NCI-H2196 treated with DMSO at 0.1 percent for 48 hours (cell line): ENCODE results near the gene ARHGAP21.
"Not testable (repeated sequence)": the region's sequence is repeated elsewhere in the genome, so short reads cannot be mapped to it uniquely, and the experiment has no call there.

Experiments used
- DNase-seq: peaks from one replicate; lab custom pipeline; 2025; ENCODE audit not compliant: unreplicated experiment; lab: John Stamatoyannopoulos, UW

Gene ARHGAP21

GRCh38 chr10:24685958-24686540 is 37.6 kb downstream of the ARHGAP21 start:
- no peak for DNase-seq

- no peak for DNase-seq
These were observed 40.1 kb downstream of the ARHGAP21 start for GRCh38 chr10:24683554-24683953.

GRCh38 chr10:24681572-24682088 is 42.1 kb downstream of the ARHGAP21 start:
- DNase-seq = no peak

GRCh38 chr10:24680647-24681524 is 42.8 kb downstream of the ARHGAP21 start:
- DNase-seq = no peak

- DNase-seq = no peak
These were observed 44.9 kb downstream of the ARHGAP21 start for GRCh38 chr10:24678757-24679156.

- DNase-seq = no peak
These were observed 48.6 kb downstream of the ARHGAP21 start for GRCh38 chr10:24674892-24675632.

GRCh38 chr10:24670964-24671670 is 52.6 kb downstream of the ARHGAP21 start:
- no peak for DNase-seq

- DNase-seq = no peak
These were observed 54.3 kb downstream of the ARHGAP21 start for GRCh38 chr10:24669285-24669852.

- no peak for DNase-seq
These were observed 55.4 kb downstream of the ARHGAP21 start for GRCh38 chr10:24668247-24668646.

GRCh38 chr10:24664991-24665390 is 58.7 kb downstream of the ARHGAP21 start:
- no peak for DNase-seq

- DNase-seq = no peak
These were observed 62.3 kb downstream of the ARHGAP21 start for GRCh38 chr10:24661376-24661775.

- DNase-seq = not testable (repeated sequence)
These were observed 65.4 kb downstream of the ARHGAP21 start for GRCh38 chr10:24658319-24658718.

GRCh38 chr10:24656326-24656725 is 67.4 kb downstream of the ARHGAP21 start:
- DNase-seq = not testable (repeated sequence)

GRCh38 chr10:24652381-24652957 is 71.2 kb downstream of the ARHGAP21 start:
- DNase-seq = no peak

GRCh38 chr10:24651923-24652322 is 71.8 kb downstream of the ARHGAP21 start:
- no peak for DNase-seq

- DNase-seq = no peak
These were observed 72.9 kb downstream of the ARHGAP21 start for GRCh38 chr10:24650669-24651391.

GRCh38 chr10:24645784-24646183 is 77.9 kb downstream of the ARHGAP21 start:
- no peak for DNase-seq

- DNase-seq = no peak
These were observed 78.7 kb downstream of the ARHGAP21 start for GRCh38 chr10:24645022-24645421.

- DNase-seq = no peak
These were observed 79.9 kb downstream of the ARHGAP21 start for GRCh38 chr10:24643679-24644209.
